Measurements from ENCODE around the gene DNAJB8. TPM values are rescaled to one million over a fixed set of nuclear protein-coding genes. Genes with fewer than 3 reads are reported as not detected.

Gene DNAJB8
- total RNA-seq, 1 donor = not detected

DNA sequence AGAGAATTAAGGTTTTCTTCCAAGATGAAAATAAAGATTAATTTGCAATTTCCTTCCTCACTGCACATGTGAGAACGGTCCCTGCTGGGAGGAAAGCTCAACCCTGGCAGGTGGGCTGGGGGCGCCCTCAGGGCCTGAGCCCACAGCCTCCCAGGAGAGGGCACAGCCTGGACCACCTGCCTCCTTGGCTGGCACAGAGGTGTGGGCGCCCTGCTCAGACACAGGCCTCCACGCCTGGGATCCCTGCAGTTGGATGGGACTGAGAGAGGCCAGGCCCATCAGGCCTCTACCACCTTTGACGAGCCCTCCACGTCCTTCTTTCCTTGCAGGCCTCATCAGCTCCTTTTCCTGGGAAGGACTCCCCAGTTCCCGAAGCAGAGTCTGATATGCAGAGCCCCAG lies 46.4 kb downstream of the DNAJB8 start:
- no peak overlapping the region for H3K4me3 ChIP-seq (ENCODE audit: insufficient read depth, low read length)
- TF ChIP-seq, protein P1, sequence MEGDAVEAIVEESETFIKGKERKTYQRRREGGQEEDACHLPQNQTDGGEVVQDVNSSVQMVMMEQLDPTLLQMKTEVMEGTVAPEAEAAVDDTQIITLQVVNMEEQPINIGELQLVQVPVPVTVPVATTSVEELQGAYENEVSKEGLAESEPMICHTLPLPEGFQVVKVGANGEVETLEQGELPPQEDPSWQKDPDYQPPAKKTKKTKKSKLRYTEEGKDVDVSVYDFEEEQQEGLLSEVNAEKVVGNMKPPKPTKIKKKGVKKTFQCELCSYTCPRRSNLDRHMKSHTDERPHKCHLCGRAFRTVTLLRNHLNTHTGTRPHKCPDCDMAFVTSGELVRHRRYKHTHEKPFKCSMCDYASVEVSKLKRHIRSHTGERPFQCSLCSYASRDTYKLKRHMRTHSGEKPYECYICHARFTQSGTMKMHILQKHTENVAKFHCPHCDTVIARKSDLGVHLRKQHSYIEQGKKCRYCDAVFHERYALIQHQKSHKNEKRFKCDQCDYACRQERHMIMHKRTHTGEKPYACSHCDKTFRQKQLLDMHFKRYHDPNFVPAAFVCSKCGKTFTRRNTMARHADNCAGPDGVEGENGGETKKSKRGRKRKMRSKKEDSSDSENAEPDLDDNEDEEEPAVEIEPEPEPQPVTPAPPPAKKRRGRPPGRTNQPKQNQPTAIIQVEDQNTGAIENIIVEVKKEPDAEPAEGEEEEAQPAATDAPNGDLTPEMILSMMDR (IDR thresholded peaks at IDR 0.05; ENCODE audit: extremely low read depth, low read depth, low read length) = no peak
- H3K27me3 ChIP-seq (ENCODE audit: insufficient read depth, low read length) = no peaks in the 10 kb centered on the region
- no peak overlapping the region for H3K27ac ChIP-seq (ENCODE audit: low read depth, low read length)
- H2AFZ ChIP-seq (ENCODE audit: low read length) = no peak overlapping the region
- no peaks in the 10 kb centered on the region for H3K79me2 ChIP-seq (ENCODE audit: insufficient read depth, low read length)
- H4K20me1 ChIP-seq (ENCODE audit: insufficient read depth, low read length) = no peaks in the 10 kb centered on the region
- no peaks in the 10 kb centered on the region for H3K36me3 ChIP-seq (ENCODE audit: insufficient read depth, low read length)
- no peak for DNase-seq (ENCODE audit: insufficient read length, low spot score, missing footprints)
- no peaks in the 10 kb centered on the region for H3K4me1 ChIP-seq (ENCODE audit: insufficient read depth, low read length)
- no peaks in the 10 kb centered on the region for H3K9me3 ChIP-seq (ENCODE audit: low read depth, low read length)
- H3K4me2 ChIP-seq (ENCODE audit: insufficient read depth, low read length) = no peak overlapping the region

DNA sequence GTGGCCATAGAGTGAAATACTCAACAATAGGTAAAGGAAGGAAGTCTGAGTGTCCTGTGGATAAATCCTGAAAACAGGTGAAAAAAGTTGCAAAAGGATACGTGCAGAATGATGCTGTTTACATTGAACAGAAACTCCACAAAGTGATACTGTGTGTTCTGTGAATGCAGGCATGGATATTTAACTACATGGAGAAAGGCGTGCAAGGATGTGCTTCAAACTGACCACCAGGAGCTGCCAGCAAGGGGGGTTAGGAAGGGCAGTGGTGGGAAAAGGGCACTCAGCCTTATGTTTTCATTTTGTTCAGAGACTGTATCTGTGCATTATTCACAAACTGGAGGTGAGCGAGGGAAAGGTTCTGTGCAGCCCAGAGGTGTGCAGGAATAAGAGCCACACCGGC lies 47.4 kb downstream of the DNAJB8 start:
- Histone ChIP-seq H3K4me2 (ENCODE audit: insufficient read depth, low read length) (no peak overlapping the region), H3K27ac (ENCODE audit: low read depth, low read length) (no peak overlapping the region), H2AFZ (ENCODE audit: low read length) (no peak overlapping the region), H3K79me2 (ENCODE audit: insufficient read depth, low read length) (no peaks in the 10 kb centered on the region), H4K20me1 (ENCODE audit: insufficient read depth, low read length) (no peaks in the 10 kb centered on the region), H3K4me1 (ENCODE audit: insufficient read depth, low read length) (no peaks in the 10 kb centered on the region), H3K27me3 (ENCODE audit: insufficient read depth, low read length) (no peaks in the 10 kb centered on the region), H3K36me3 (ENCODE audit: insufficient read depth, low read length) (no peaks in the 10 kb centered on the region), H3K4me3 (ENCODE audit: insufficient read depth, low read length) (no peak overlapping the region), H3K9me3 (ENCODE audit: low read depth, low read length) (no peaks in the 10 kb centered on the region)
- DNase-seq (ENCODE audit: insufficient read length, low spot score, missing footprints) = no peak
- TF ChIP-seq, protein P1 (IDR thresholded peaks at IDR 0.05; ENCODE audit: extremely low read depth, low read depth, low read length) = no peak

DNA sequence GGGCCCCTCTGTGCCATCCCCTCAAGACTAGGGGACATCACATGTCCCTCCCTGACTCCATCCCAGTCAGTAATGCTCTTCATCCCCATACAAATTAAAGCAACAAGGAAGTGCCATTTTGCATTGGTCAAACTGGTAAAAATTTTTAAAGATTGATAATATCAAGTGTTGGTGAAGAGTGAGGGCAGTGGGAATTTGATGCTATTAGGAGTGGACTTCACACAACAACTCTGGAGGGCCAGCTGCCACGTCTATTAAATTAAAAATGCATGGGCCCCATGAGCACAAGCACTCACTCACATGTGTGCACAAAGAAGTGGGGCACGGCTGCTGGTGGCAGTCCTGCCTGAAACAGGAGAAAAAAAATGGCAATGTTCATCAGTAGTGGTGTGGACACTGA lies 47.8 kb downstream of the DNAJB8 start:
- Histone ChIP-seq H3K4me1 (ENCODE audit: insufficient read depth, low read length) (no peaks in the 10 kb centered on the region), H4K20me1 (ENCODE audit: insufficient read depth, low read length) (no peaks in the 10 kb centered on the region), H3K36me3 (ENCODE audit: insufficient read depth, low read length) (no peaks in the 10 kb centered on the region), H3K4me2 (ENCODE audit: insufficient read depth, low read length) (no peak overlapping the region), H2AFZ (ENCODE audit: low read length) (no peak overlapping the region), H3K4me3 (ENCODE audit: insufficient read depth, low read length) (no peak overlapping the region), H3K79me2 (ENCODE audit: insufficient read depth, low read length) (no peaks in the 10 kb centered on the region), H3K27ac (ENCODE audit: low read depth, low read length) (no peak overlapping the region), H3K9me3 (ENCODE audit: low read depth, low read length) (no peaks in the 10 kb centered on the region), H3K27me3 (ENCODE audit: insufficient read depth, low read length) (no peaks in the 10 kb centered on the region)
- TF ChIP-seq, protein P1 (IDR thresholded peaks at IDR 0.05; ENCODE audit: extremely low read depth, low read depth, low read length) = no peak
- no peak for DNase-seq (ENCODE audit: insufficient read length, low spot score, missing footprints)

DNA sequence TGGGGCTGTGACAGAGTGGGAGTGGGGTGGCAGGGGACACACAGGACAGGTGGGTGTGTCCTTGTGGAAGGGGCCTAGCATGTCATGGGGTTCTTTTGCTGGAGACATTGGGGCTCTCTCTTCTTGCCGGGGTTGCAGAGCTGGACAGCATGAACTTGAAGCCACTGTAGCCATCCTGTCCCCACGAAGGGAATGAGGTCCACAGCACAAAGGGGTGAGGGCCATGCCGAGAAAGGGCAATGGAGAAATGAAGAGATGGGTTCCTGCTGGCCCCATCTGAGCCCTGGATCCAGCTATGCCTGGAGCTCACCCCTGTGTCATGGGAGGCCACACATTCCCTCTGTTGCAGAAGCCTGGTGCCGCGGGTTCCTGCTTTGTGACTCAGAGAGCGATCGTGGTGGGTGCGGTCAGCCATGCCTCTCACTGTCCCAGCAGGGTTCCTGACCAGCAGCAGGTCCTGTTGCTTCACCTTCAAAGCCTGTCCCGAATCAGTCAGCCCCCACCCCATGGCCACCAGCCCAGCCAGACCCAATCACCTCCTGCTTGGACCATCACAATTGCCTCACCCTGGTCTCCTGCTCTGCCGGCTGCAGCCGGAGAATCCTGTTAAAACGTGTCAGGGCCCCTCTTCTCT lies 50.0 kb downstream of the DNAJB8 start:
- H3K27ac ChIP-seq (ENCODE audit: low read depth, low read length) = no peak overlapping the region
- H3K4me1 ChIP-seq (ENCODE audit: insufficient read depth, low read length) = no peaks in the 10 kb centered on the region
- H2AFZ ChIP-seq (ENCODE audit: low read length) = no peak overlapping the region
- no peaks in the 10 kb centered on the region for H3K79me2 ChIP-seq (ENCODE audit: insufficient read depth, low read length)
- no peaks in the 10 kb centered on the region for H3K36me3 ChIP-seq (ENCODE audit: insufficient read depth, low read length)
- no peak overlapping the region for H3K4me3 ChIP-seq (ENCODE audit: insufficient read depth, low read length)
- H3K9me3 ChIP-seq (ENCODE audit: low read depth, low read length) = no peaks in the 10 kb centered on the region
- DNase-seq (ENCODE audit: insufficient read length, low spot score, missing footprints) = peak; percentile 99
- no peaks in the 10 kb centered on the region for H4K20me1 ChIP-seq (ENCODE audit: insufficient read depth, low read length)
- TF ChIP-seq, protein P1 (IDR thresholded peaks at IDR 0.05; ENCODE audit: extremely low read depth, low read depth, low read length) = no peak
- no peak overlapping the region for H3K4me2 ChIP-seq (ENCODE audit: insufficient read depth, low read length)
- H3K27me3 ChIP-seq (ENCODE audit: insufficient read depth, low read length) = no peaks in the 10 kb centered on the region
